HG03565 (cell line): ENCODE data around the gene DIP2B.
"Not testable (repeated sequence)": the region's sequence is repeated elsewhere in the genome, so short reads cannot be mapped to it uniquely, and the experiment has no call there.

ENCODE experiments used
- ATAC-seq: cut with Tn5 transposase; IDR thresholded peaks from one replicate; pipeline ENCODE4 v1.9.1; 2021; ENCODE audit warnings: mild to moderate bottlenecking, moderate library complexity; ENCODE audit not compliant: unreplicated experiment

DIP2B gene

DNA sequence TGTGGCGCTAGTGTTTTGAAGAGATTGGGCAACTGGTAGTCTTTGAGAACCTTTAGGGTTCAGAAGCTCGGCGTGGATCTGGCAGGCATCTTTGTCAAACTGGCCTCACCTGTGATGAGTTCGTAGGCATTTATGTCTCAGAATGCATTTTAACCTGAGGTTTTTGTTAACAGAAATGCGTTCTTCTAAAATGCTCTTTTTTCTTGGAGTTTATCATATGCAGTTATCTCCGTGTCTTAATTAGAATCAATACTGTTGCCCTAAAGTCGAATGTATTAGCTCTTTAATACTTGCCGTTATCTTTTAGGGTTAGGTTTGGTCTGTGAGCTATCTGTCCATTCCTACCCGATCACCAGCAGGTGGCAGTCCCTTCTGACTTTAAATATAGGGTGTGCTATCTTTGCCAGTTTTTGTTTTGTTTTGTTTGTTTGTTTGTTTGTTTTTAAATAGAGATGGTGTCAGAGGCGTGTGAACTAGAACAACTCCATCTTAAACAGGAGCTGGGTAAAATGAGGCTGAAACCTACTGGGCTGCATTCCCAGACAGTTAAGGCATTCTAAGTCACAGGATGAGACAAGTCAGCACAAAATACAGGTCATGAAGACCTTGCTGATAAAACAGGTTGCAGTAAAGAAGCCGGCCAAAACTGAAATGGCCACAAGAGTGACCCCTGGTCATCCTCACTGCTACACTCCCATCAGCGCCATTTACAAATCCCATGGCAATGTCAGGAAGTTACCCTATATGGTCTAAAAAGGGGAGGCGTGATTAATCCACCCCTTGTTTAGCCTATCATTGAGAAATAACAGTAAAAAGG is 260.5 kb downstream of the DIP2B start:
- ATAC-seq, result peak; percentile 39

DNA sequence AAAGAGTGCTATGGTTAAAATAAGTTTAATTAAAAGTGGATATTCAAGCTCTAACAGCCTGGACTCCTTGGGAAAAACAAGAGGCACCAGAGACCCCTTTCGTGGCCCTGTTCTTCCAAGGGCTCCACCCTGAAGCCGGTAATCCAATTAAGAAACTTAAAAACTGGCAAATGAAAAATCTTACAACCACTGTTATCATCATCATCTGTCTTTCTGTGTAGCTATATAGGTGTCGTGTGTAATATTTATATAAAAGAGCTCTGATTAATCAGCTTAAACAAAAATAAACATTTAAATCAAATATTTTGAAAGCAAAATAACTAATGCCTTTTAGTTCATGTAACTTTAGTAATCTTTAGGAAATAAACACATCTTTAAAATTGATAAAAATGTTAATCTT is 263.6 kb downstream of the DIP2B start:
- no peak for ATAC-seq

GRCh38 chr12:50768813-50769212 is 264.0 kb downstream of the DIP2B start:
- not testable (repeated sequence) for ATAC-seq

GRCh38 chr12:50771409-50771808 is 266.6 kb downstream of the DIP2B start:
- ATAC-seq, result no peak

GRCh38 chr12:50772470-50772869 is 267.7 kb downstream of the DIP2B start:
- no peak for ATAC-seq

GRCh38 chr12:50772877-50773276 is 268.1 kb downstream of the DIP2B start:
- no peak for ATAC-seq

GRCh38 chr12:50775251-50775650 is 270.5 kb downstream of the DIP2B start:
- no peak for ATAC-seq

DNA sequence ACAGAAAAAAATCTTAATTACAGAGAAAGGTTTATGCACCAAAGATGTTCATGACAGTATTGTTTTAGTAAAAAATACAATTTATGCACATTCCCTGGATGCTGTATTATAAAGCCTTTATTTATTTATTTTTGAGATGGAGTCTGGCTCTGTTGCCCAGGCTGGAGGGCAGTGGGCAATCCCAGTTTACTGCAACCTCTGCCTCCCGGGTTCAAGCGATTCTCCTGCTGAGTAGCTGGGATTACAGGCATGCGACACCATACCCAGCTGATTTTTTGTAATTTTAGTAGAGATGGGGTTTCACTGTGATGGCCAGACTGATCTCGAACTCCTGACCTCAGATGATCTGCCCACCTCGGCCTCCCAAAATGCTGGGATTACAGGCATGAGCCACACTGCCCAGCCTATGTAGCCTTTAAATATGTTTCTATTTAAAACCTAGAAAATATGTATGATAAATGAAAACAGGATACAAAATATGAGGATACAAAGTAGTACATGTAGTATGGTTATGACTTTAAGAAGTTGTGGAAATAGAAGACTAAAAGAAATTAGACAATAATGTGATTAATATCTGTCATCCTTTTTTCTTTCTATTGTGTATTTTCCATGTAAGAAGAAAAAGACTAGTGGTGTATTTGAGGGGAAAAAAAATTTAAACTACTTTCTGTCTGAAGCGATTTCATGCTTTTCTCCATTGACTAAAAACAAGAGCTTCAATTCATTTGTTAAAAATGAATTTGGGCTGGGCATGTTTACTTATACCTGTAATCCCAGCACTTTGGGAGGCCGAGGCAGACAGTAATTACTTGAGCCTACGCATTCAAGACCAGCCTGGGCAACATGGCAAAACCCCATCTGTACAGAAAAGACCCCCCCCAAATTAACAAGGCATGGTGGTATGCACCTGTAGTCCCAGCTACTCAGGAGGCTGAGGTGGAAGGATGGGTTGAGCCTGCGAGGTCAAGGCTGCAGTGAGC is 272.3 kb downstream of the DIP2B start:
- no peak for ATAC-seq

- no peak for ATAC-seq
Measured at GRCh38 chr12:50778663-50779590, 274.1 kb downstream of the DIP2B start.

GRCh38 chr12:50780013-50780412 is 275.2 kb downstream of the DIP2B start:
- ATAC-seq, result no peak

GRCh38 chr12:50784501-50784900 is 279.7 kb downstream of the DIP2B start:
- ATAC-seq, result no peak

DNA sequence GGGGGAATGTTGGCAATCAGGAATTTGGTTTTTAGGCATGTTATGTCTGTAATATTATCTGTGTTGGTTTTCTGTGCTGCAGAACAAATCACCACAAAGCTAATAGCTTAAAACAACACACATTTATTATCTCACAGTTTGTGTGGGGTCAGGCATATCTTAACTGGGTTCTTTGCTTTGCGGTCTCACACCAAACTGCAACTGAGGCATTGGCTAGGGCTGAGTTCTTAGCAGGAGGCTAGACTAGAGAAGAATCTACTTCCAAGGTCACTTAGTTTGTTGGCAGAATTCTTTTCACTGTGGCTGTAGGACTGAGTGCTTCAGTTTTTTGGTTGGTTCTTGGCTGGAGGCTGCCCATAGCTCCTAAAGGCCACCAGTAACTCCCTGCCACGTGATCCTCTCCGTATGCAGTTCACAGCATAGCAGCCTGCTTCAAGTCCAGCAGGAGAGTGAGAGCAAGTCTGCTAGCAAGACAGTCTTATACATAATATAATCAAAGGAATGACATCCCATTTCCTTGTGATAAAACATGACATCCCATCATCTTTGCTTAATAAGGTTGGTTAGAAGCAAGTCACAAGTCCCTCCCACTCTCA is 280.7 kb downstream of the DIP2B start:
- ATAC-seq, result no peak

GRCh38 chr12:50786498-50787231 is 281.9 kb downstream of the DIP2B start:
- no peak for ATAC-seq

- no peak for ATAC-seq
Measured at GRCh38 chr12:50787618-50788017, 282.8 kb downstream of the DIP2B start.

DNA sequence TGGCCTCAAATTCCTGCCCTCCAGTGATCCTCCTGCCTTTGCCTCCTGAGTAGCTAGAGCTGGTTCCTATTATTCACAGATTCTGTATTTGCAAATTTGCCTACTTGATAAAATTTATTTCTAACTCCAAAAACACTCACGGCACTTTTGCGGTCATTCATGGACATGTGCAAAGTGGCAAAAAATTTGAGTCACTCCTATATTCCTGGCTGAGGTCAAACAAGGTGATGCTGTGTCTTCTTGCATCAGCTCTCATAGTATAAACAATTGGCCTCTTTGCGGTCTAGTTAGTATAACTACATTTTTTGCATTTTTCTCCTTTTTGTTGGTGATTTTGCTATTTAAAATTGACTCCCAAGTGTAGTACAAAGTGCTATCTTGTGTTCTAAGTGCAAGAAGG is 283.8 kb downstream of the DIP2B start:
- ATAC-seq, result no peak

- no peak for ATAC-seq
Measured at GRCh38 chr12:50790081-50790480, 285.3 kb downstream of the DIP2B start.
